AG04450 (cell line): ENCODE measurements around the gene SCGB3A2. TPM values are rescaled to one million over a fixed set of nuclear protein-coding genes. Genes with fewer than 3 reads are reported as not detected.
"Not testable (repeated sequence)": the region's sequence is repeated elsewhere in the genome, so short reads cannot be mapped to it uniquely, and the experiment has no call there.

Experiments used
- CTCF ChIA-PET: fragments of 300-600, 350-600 bp; formaldehyde crosslinking; extraction: SDS; loops from one replicate; lab custom pipeline; 2022; ENCODE audit warnings: antibody characterized with exemption, inconsistent platforms; lab: Charles Lee
- POLR2A ChIA-PET: fragments of 350-600 bp; formaldehyde crosslinking; extraction: SDS; loops from one replicate; lab custom pipeline; 2021; ENCODE audit warnings: antibody characterized with exemption, inconsistent platforms; lab: Yijun Ruan, JAX
- DNase-seq: peaks from one replicate; pipeline ENCODE4 v3.0.0-alpha.2; 2011; ENCODE audit warnings: low read depth, low spot score
- H3K27ac ChIP-seq: one replicate; pipeline ENCODE4 v1.5.1; 2012; ENCODE audit warnings: low read depth, low read length, control low read depth
- H3K27me3 ChIP-seq: one replicate; pipeline ENCODE4 v1.6.0; 2012; ENCODE audit warnings: low read length; ENCODE audit not compliant: control insufficient read depth, insufficient read depth
- H3K4me3 ChIP-seq: 2 replicates; pipeline ENCODE4 v1.5.1; 2011; ENCODE audit warnings: mild to moderate bottlenecking, low read depth, low read length, control low read depth
- H3K9me3 ChIP-seq: 2 replicates; pipeline ENCODE4 v1.5.1; 2012; ENCODE audit warnings: low read length; ENCODE audit not compliant: control insufficient read depth, insufficient read depth
- CTCF ChIP-seq: IDR thresholded peaks from 2 replicates; pipeline ENCODE4 v1.5.1; 2011; ENCODE audit warnings: low read depth, low read length, control low read depth, inconsistent platforms
- polyA plus RNA-seq: library from polyadenylated mRNA; depleted of rRNA; stranded (reverse); fragments of >200 nt; gene quantifications from 2 replicates; pipeline ENCODE4 v1.2.3, GENCODE V29; 2011

SCGB3A2 gene
- polyA plus RNA-seq, 1 experiment: not detected

DNA sequence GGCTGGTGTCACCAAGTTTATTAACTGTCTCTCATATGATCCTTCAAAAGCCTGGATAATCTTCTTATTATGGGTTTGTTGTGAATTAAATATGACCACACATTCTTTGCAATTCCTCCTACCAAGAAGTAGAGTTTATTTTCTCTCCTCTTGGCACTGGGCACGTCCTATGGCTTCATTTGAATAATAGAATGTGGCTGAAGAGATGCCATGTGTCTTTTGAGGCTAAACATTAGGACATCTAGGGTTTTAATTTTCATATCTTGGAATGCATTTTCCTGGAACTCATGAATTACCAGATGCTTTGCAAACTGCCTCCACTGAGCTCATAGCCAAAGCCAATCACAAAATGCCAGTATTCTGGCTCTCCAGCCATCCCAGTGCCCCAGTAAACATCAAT, 19.9 kb upstream of the SCGB3A2 start:
- no peak for TF ChIP-seq CTCF
- Histone ChIP-seq H3K9me3 (no peaks in the 10 kb centered on the region), H3K27me3 (no peaks in the 10 kb centered on the region), H3K4me3 (no peak overlapping the region), H3K27ac (no peak overlapping the region)
- POLR2A ChIA-PET: no interaction called here
- CTCF ChIA-PET: interaction anchor here (0.7 to 3.8 kb wide), 16 partner anchors 9 to 871 kb away, joined by 3 to 78 read pairs (median 6); no protein-coding TSS in a partner anchor
- no peak for DNase-seq

GRCh38 chr5:147859962-147860640, 18.4 kb upstream of the SCGB3A2 start:
- CTCF ChIA-PET: interaction anchor here (1.1 to 1.8 kb wide), 2 partner anchors 75 to 871 kb away, joined by 3 to 5 read pairs; no protein-coding TSS in a partner anchor
- POLR2A ChIA-PET: no interaction called here
- no peak for TF ChIP-seq CTCF

GRCh38 chr5:147860641-147861025, 17.9 kb upstream of the SCGB3A2 start:
- DNase-seq: no peak
- TF ChIP-seq CTCF: no peak
- H3K27ac ChIP-seq: no peak overlapping the region
- ChIA-PET CTCF (interaction anchor here (1.8 kb wide), 1 partner anchor 870 kb away, joined by 5 read pairs; no protein-coding TSS in a partner anchor), POLR2A (no interaction called here)
- no peaks in the 10 kb centered on the region for H3K27me3 ChIP-seq
- no peak overlapping the region for H3K4me3 ChIP-seq
- H3K9me3 ChIP-seq: no peaks in the 10 kb centered on the region

More at GRCh38 chr5:147859962-147860640, 18.4 kb upstream of the SCGB3A2 start:
- DNase-seq: no peak
- Histone ChIP-seq H3K4me3 (no peak overlapping the region), H3K9me3 (no peaks in the 10 kb centered on the region), H3K27me3 (no peaks in the 10 kb centered on the region), H3K27ac (no peak overlapping the region)

DNA sequence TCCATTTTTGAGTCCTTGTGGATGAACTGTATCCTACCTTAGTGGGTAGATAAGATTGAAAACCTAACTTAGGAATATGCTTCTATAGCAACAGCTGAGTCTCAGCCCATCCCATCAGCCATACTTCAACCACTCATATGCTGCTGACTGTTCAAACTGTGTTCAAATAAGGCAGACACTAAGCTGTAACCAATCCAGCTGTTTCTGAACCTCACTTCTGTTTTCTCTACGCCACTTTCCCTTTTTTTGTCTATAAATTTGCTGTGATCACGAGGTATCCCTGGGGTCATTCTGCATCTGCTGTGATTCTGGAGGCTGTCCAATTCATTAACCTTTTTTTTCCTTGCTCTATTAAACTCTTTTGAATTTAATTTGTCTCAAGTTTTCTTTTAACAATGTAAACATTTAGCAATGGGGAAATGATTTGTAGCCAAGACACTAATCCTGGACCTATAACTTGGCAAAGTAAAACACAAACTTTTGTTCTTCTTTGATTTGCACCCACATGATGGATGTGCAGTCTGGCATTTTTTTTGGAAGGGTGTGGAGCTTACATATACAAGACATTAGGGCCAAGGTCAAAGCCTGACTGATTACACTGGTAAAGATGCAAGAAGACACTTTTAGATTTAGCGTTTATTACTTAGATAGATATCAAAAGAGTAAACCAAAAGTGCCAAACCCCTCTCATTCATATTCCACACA, 14.9 kb upstream of the SCGB3A2 start:
- no peak for TF ChIP-seq CTCF
- CTCF ChIA-PET: no interaction called here
- H3K4me3 ChIP-seq: no peak overlapping the region
- POLR2A ChIA-PET: no interaction called here
- no peaks in the 10 kb centered on the region for H3K9me3 ChIP-seq
- DNase-seq: no peak
- H3K27me3 ChIP-seq: no peaks in the 10 kb centered on the region
- H3K27ac ChIP-seq: no peak overlapping the region

DNA sequence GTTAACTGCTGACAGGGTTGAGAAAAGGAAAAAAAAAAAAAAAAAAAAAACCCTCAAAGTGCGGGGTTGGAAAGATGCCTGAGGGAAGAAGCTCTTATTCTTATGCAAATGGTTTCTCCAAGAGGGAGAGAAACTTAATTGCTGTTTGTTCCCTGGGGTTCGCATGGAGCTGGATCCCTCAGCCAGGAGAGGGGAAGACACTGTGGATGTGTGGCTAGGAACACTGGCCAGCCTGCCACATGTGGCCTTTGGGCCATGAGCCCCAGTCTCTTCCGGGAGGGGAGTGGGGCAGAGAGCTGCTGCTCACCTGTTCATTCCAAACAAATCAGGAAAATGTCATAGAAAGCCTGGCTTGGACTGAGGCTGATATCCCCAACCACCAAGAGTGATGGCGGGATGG, 9.4 kb upstream of the SCGB3A2 start:
- Histone ChIP-seq H3K27ac (no peak overlapping the region), H3K27me3 (no peaks in the 10 kb centered on the region), H3K4me3 (no peak overlapping the region), H3K9me3 (no peaks in the 10 kb centered on the region)
- ChIA-PET POLR2A (no interaction called here), CTCF (interaction anchor here (1.5 kb wide), 1 partner anchor 12 kb away, joined by 5 read pairs; no protein-coding TSS in a partner anchor)
- TF ChIP-seq CTCF: no peak
- DNase-seq: no peak

DNA sequence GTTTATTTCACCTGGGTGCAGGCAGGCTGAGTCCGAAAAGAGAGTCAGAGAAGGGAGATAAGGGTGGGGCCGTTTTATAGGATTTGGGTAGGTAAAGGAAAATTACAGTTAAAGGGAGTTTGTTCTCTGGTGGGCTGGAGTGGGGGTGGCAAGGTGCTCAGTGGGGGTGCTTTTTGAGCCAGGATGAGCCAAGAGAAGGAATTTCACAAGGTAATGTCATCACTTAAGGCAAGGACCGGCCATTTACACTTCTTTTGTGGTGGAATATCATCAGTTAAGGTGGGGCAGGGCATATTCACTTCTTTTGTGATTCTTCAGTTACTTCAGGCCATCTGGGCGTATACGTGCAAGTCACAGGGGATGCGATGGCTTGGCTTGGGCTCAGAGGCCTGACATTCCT, 8.6 kb upstream of the SCGB3A2 start:
- POLR2A ChIA-PET, H3K27me3 ChIP-seq, H3K9me3 ChIP-seq, DNase-seq, H3K27ac ChIP-seq, CTCF ChIA-PET, H3K4me3 ChIP-seq: not testable (repeated sequence)

- CTCF ChIA-PET, H3K4me3 ChIP-seq, H3K27me3 ChIP-seq, H3K9me3 ChIP-seq, DNase-seq, H3K27ac ChIP-seq, POLR2A ChIA-PET: not testable (repeated sequence)
Observed at GRCh38 chr5:147871980-147872549, 6.4 kb upstream of the SCGB3A2 start.
